Colonic mucosa (tissue), 4 donors: ENCODE measurements around the gene TPST2. TPM values are rescaled to one million over a fixed set of nuclear protein-coding genes. Genes with fewer than 3 reads are reported as not detected.

Experiments
- DNase-seq: peaks from one replicate; pipeline ENCODE4 v3.0.0-alpha.2; 2020
- H3K27ac ChIP-seq: fragments of 200-600 bp; one replicate; pipeline ENCODE4 v1.8.0; 2021
- H3K27me3 ChIP-seq: fragments of 200-600 bp; one replicate; pipeline ENCODE4 v1.8.0; 2021
- H3K36me3 ChIP-seq: fragments of 200-600 bp; one replicate; pipeline ENCODE4 v1.8.0; 2021
- H3K4me1 ChIP-seq: fragments of 200-600 bp; one replicate; pipeline ENCODE4 v1.8.0; 2021; ENCODE audit warnings: mild to moderate bottlenecking
- H3K4me3 ChIP-seq: fragments of 200-600 bp; one replicate; pipeline ENCODE4 v1.8.0; 2021
- H3K9ac ChIP-seq, 2 donors: one replicate each; pipeline ENCODE4 v1.7.0; 2013; ENCODE audit warnings: control low read depth in 2 of 2, low read depth in 2 of 2, low read length in 2 of 2
- H3K9me3 ChIP-seq: fragments of 200-600 bp; one replicate; pipeline ENCODE4 v1.8.0; 2021
- CTCF ChIP-seq: fragments of 200-600 bp; IDR thresholded peaks from one replicate; pipeline ENCODE4 v1.8.0; 2022; ENCODE audit warnings: antibody characterized with exemption, mild to moderate bottlenecking
- intact Hi-C: fragments of 100-400 bp; cut with DNase I; formaldehyde crosslinking; loops from one replicate; pipeline ENCODE4 v1.14.1; 2022
- total RNA-seq, 2 donors: library from RNA; stranded (reverse); fragmentation: NEBNext Ultra II Directional in 1 of 2; extraction: Animal tissue kit (Norgen Biotek cat#: 25700) in 1 of 2; gene quantifications; one replicate each; pipeline ENCODE4 v1.2.1, GENCODE V29; 2021
- donor health status: healthy.
- donor health status: DM: no; HTN: no; CAD: no.
- donor health status: DM: no; HTN: no; CAD: no.

TPST2 gene
- total RNA-seq, 2 donors from 2014 or later = 13.3 to 19.9 TPM

- H3K9ac ChIP-seq = no peak overlapping the region
- no peak for DNase-seq
- intact Hi-C loops = no loop called here
- H3K27me3 ChIP-seq = no peaks in the 10 kb centered on the region
- H3K36me3 ChIP-seq = no peaks in the 10 kb centered on the region
- H3K4me3 ChIP-seq = no peak overlapping the region
- no peak for TF ChIP-seq CTCF
- H3K27ac ChIP-seq = no peak overlapping the region
- no peaks in the 10 kb centered on the region for H3K4me1 ChIP-seq
- no peaks in the 10 kb centered on the region for H3K9me3 ChIP-seq
These were observed 30.3 kb upstream of the TPST2 start for GRCh38 chr22:26620197-26620596.

DNA sequence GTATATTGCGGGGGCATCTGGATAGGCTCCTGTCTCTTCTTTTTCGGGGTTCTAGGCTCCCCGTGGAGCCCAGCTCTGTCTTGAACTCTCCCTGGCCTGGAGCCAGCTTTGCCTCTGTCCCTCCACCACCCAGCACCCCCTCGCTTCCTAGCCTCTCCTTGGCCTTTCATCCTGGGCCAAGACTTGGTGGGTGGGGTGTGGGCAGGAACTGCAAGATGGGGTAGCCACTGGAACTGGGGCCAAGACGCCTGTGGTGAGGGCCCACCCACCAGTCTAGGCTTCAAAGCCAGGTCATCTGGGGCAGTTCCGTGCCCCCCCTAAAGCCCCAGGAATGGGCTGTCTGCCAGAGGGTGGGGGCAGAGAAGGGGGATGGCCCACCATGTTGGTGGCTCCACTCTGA lies 29.6 kb upstream of the TPST2 start:
- no peaks in the 10 kb centered on the region for H3K27me3 ChIP-seq

DNA sequence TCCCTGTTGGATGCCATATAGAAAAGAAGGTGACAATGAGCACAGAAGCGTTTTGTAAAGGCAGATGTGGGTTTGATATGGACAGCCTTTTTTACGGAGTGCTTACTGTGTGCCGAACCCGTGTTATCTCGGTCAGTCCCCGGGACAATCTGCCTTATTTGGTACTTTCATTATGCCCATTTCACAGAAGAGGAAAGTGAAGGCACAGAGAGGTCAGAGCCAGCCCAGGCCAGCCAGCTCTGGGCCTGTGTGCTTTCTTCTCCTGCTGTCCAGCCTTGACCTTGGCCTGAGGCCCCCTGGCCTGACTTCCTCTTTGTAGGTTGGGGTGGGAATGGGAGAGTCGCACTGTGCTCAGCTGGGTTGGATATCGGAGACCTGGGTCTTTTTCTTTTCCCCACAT lies 28.5 kb upstream of the TPST2 start:
- no peak for TF ChIP-seq CTCF
- Histone ChIP-seq H3K4me1 (no peaks in the 10 kb centered on the region), H3K27ac (no peak overlapping the region), H3K4me3 (no peak overlapping the region), H3K9me3 (no peaks in the 10 kb centered on the region), H3K36me3 (no peaks in the 10 kb centered on the region), H3K27me3 (no peaks in the 10 kb centered on the region), H3K9ac (no peak overlapping the region)
- intact Hi-C loops = no loop called here
- no peak for DNase-seq

More for the DNA sequence above, 29.6 kb upstream of the TPST2 start:
- Histone ChIP-seq H3K4me1 (no peaks in the 10 kb centered on the region), H3K36me3 (no peaks in the 10 kb centered on the region), H3K9ac (no peak overlapping the region), H3K4me3 (no peak overlapping the region), H3K27ac (no peak overlapping the region), H3K9me3 (no peaks in the 10 kb centered on the region)
- intact Hi-C loops = no loop called here
- TF ChIP-seq CTCF = no peak
- no peak for DNase-seq

- DNase-seq = no peak
- H3K9ac ChIP-seq = no peak within 1 kb of the TSS
- no peaks in the 10 kb centered on the region for H3K27me3 ChIP-seq
- no peak within 1 kb of the TSS for H3K27ac ChIP-seq
- no peak within 1 kb of the TSS for H3K4me3 ChIP-seq
- no peak for TF ChIP-seq CTCF
- H3K4me1 ChIP-seq = no peaks in the 10 kb centered on the region
- no peaks in the 10 kb centered on the region for H3K36me3 ChIP-seq
- intact Hi-C loops = no loop called here
- H3K9me3 ChIP-seq = no peaks in the 10 kb centered on the region
These were observed 27.6 kb upstream of the TPST2 start, which contains the start of gene CRYBB1 for GRCh38 chr22:26617271-26618199. Gene CRYBB1 (minus strand): TSS chr22:26618027. CDS start chr22:26616319, 1,708 bp downstream.

DNA sequence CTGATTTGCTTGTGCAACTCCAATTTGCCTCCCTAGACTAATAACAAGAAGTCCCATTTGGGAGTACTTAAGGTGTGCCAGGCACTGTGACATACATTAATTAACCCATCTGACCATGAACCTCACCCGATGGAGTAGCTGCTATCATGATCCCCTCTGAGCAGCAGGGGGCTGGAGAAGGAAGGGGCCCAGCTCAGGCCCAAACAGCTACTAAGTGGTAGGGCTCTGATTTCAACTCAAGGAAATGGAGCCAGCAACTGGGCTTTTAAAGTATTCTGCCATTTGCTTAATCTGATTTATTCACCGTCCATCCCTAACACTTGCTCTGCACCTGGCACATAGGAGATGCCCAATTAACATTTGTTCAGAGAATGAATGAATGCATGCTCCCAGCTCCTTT lies 26.7 kb upstream of the TPST2 start:
- no peaks in the 10 kb centered on the region for H3K27me3 ChIP-seq
- H3K9me3 ChIP-seq = no peaks in the 10 kb centered on the region
- intact Hi-C loops = no loop called here
- no peaks in the 10 kb centered on the region for H3K4me1 ChIP-seq
- DNase-seq = no peak
- no peak overlapping the region for H3K9ac ChIP-seq
- no peak overlapping the region for H3K27ac ChIP-seq
- H3K4me3 ChIP-seq = no peak overlapping the region
- no peaks in the 10 kb centered on the region for H3K36me3 ChIP-seq
- no peak for TF ChIP-seq CTCF
